Left ventricle myocardium inferior (tissue), 1 donor: ENCODE measurements around the gene PLAAT1. TPM values are rescaled to one million over a fixed set of nuclear protein-coding genes. Genes with fewer than 3 reads are reported as not detected.

Experiments used
- DNase-seq: peaks from one replicate; pipeline ENCODE4 v3.0.0-alpha.2; 2020
- H3K27ac ChIP-seq: fragments of 200-600 bp; replicated peaks from 2 replicates; pipeline ENCODE4 v1.8.0; 2021
- H3K27me3 ChIP-seq: fragments of 200-600 bp; 2 replicates; pipeline ENCODE4 v1.8.0; 2021; ENCODE audit warnings: low read depth
- H3K36me3 ChIP-seq: fragments of 200-600 bp; 2 replicates; pipeline ENCODE4 v1.8.0; 2021
- H3K4me1 ChIP-seq: fragments of 200-600 bp; 2 replicates; pipeline ENCODE4 v1.8.0; 2021
- H3K4me3 ChIP-seq: fragments of 200-600 bp; 2 replicates; pipeline ENCODE4 v1.8.0; 2021; ENCODE audit warnings: mild to moderate bottlenecking, moderate library complexity
- H3K9me3 ChIP-seq: fragments of 200-600 bp; replicated peaks from 2 replicates; pipeline ENCODE4 v1.8.0; 2021
- intact Hi-C: fragments of 100-400 bp; cut with micrococcal nuclease; formaldehyde crosslinking; loops from one replicate; pipeline ENCODE4 v1.11.0; 2022
- total RNA-seq: library from RNA; stranded (reverse); fragmentation: NEBNext Ultra II Directional; extraction: Animal tissue kit (Norgen Biotek cat#: 25700); gene quantifications from one replicate; pipeline ENCODE4 v1.2.1, GENCODE V29; 2021
- TF ChIP-seq, protein P1 (sequence below): fragments of 200-600 bp; IDR thresholded peaks from 2 replicates; pipeline ENCODE4 v1.8.0; 2021; ENCODE audit warnings: antibody characterized with exemption, mild to moderate bottlenecking, borderline replicate concordance
- donor health status: DM: no; HTN: yes; CAD: no; lungs with severe emphysema.

PLAAT1 gene
- total RNA-seq, 1 donor from 2014 or later = 8.1 TPM

DNA sequence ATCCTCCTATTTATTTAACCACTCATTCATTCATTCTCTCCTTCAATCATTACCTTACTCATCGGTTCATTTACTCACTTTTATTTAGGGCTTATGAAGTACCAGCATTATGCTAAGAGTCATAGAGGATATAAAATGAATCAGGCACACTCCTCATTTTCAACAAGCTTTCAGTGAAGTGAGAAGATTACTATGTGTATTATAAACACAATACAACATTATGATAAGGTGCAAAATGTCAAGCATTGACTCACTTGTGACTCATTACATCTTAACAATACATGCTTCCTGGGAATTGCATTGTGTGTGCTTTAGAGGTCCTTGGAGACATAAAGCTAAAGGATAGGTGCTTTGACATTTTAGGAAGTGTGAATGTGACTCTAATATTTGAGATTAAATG lies 60.4 kb downstream of the PLAAT1 start:
- DNase-seq = no peak
- H3K27ac ChIP-seq = no peak overlapping the region
- no peak overlapping the region for H3K4me3 ChIP-seq
- no peaks in the 10 kb centered on the region for H3K36me3 ChIP-seq
- no peaks in the 10 kb centered on the region for H3K27me3 ChIP-seq
- no peaks in the 10 kb centered on the region for H3K4me1 ChIP-seq
- TF ChIP-seq, protein P1, sequence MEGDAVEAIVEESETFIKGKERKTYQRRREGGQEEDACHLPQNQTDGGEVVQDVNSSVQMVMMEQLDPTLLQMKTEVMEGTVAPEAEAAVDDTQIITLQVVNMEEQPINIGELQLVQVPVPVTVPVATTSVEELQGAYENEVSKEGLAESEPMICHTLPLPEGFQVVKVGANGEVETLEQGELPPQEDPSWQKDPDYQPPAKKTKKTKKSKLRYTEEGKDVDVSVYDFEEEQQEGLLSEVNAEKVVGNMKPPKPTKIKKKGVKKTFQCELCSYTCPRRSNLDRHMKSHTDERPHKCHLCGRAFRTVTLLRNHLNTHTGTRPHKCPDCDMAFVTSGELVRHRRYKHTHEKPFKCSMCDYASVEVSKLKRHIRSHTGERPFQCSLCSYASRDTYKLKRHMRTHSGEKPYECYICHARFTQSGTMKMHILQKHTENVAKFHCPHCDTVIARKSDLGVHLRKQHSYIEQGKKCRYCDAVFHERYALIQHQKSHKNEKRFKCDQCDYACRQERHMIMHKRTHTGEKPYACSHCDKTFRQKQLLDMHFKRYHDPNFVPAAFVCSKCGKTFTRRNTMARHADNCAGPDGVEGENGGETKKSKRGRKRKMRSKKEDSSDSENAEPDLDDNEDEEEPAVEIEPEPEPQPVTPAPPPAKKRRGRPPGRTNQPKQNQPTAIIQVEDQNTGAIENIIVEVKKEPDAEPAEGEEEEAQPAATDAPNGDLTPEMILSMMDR = no peak
- peaks cover 4% of the 10 kb centered on the region for H3K9me3 ChIP-seq
- intact Hi-C loops = no loop called here

DNA sequence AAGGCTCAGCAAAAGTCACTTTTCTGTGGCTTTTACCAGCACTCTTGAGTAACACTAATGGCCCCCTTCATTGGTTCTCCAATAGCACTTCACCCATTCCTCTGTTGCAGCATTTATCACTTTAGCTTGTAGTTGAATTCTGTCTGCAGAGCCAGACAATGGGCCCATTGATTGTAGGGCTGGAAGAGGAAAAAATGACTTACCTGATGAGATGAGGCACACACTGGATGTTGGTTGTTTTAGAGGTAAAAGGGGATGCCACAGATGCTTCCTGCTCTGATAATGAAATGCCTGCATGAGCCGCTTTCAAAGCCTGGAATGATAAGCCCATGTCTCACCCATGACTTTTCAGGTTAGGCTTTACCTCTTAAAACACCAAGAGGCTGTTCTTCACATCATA lies 64.3 kb downstream of the PLAAT1 start:
- intact Hi-C loops = no loop called here
- no peaks in the 10 kb centered on the region for H3K9me3 ChIP-seq
- no peak for DNase-seq
- H3K36me3 ChIP-seq = no peaks in the 10 kb centered on the region
- no peaks in the 10 kb centered on the region for H3K4me1 ChIP-seq
- no peak overlapping the region for H3K27ac ChIP-seq
- TF ChIP-seq, protein P1 = no peak
- H3K4me3 ChIP-seq = no peak overlapping the region
- H3K27me3 ChIP-seq = no peaks in the 10 kb centered on the region

DNA sequence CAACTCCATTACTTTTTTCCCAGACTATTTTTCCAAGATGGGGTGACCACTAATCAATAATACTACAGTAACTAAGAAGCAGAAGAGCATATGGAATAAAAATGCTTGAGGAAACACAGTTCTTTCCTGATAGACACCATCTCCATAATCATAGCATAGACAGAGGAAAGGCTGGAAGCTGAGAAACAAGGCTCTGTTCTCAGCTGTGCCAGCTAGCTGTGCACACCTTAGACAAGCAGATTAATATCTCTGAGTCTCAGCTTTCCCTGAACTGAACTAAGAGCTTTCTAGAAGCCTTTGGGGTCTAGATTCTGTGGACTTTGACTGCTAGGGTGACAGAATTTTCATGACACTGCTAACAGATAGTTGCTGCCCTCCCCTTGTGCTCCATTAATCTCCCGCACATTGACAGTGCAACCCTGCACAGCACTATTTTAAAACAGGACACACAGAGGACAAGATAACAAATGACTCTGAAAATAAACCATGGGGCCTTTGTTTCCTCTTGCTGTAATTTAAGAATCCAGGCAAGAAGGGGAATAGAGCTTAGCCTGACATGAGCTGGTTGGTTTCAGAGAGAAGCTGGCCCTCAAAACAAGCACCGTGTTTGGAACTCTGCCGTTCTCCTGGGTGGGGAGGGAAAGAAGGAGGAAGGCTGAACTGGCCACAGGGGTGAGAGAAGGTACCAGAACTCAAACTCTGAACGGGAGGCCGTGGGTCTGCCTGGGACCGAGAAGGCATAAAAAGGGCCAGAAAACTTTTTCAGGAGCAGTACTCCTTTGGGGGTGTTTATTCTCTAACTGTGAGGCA lies 70.1 kb downstream of the PLAAT1 start:
- no peaks in the 10 kb centered on the region for H3K9me3 ChIP-seq
- H3K36me3 ChIP-seq = no peaks in the 10 kb centered on the region
- intact Hi-C loops = no loop called here
- H3K4me1 ChIP-seq = peaks cover 14% of the 10 kb centered on the region
- no peak overlapping the region for H3K4me3 ChIP-seq
- TF ChIP-seq, protein P1 = no peak
- DNase-seq = no peak
- no peaks in the 10 kb centered on the region for H3K27me3 ChIP-seq
- peak overlapping the region; percentile 84 for H3K27ac ChIP-seq

DNA sequence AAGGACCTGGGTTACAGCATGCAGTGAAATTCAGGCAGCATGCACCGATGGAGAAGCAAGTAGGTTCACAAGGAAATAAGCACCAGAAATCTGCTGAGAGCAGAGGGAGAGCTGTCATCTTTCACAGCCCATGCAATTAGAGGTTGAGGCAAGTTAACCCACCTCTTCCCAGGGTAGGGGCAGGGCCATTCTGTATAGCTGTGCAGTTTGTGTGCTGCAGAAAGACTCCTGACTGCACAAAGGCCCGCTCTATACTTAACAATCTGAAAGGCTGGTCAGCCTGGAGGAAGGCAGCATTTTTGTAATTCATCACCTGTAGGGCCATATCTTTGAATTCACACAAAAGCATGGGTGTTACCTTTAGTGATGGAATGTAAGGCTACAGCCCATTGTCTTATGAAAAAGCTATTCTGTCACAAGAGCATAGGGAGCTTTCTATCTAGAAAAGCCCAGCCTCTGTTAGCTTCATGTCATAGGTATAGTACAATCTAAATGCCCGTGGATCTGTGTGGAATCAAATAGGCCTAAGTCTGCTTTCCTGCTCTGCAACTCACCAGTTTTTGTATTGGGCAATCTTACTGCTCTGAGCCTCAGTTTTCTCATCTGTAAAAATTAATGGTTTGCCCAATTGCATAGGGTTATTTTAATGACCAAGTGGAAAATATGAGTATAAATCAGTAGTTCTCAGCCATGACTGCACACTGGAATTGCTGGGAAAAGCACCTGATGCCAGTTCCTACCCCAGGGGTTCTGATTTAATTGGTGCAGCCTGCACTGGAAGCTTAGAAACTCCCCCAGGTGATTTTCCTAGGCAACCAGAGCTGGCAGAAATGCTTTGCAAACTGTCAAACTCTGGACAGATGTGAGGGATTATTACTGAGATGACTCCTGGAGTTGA lies 72.3 kb downstream of the PLAAT1 start:
- Histone ChIP-seq H3K27ac (no peak overlapping the region), H3K27me3 (no peaks in the 10 kb centered on the region), H3K9me3 (no peaks in the 10 kb centered on the region), H3K36me3 (no peaks in the 10 kb centered on the region), H3K4me1 (peaks cover 14% of the 10 kb centered on the region), H3K4me3 (no peak overlapping the region)
- TF ChIP-seq, protein P1 = no peak
- DNase-seq = no peak
- intact Hi-C loops = no loop called here

DNA sequence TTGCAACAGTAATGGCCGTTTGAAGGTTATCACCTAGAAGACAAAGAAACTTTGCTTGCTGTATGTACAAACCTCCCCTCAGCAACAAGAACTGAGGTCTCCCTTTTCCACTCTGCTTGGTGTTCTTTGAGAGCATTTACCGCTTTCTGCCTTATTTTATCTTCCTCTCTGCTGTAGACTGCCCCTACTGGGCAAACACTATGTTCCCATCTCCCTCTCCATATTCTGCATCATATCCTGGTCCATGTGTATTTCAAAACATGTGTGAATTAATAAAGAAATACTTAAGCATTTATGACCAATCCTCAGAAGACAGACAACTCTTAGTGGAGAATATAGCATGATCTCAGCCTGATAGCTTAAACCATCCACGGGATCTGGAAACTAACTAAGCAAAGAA lies 73.1 kb downstream of the PLAAT1 start:
- H3K27me3 ChIP-seq = no peaks in the 10 kb centered on the region
- no peaks in the 10 kb centered on the region for H3K36me3 ChIP-seq
- TF ChIP-seq, protein P1 = no peak
- no peak overlapping the region for H3K27ac ChIP-seq
- intact Hi-C loops = no loop called here
- peaks cover 14% of the 10 kb centered on the region for H3K4me1 ChIP-seq
- H3K4me3 ChIP-seq = no peak overlapping the region
- DNase-seq = no peak
- no peaks in the 10 kb centered on the region for H3K9me3 ChIP-seq
